ENCODE results near the gene IL25.

GRCh38 chr14:23385642-23386265 is 13.1 kb downstream of the IL25 start:
- TF ChIP-seq CTCF (conservative IDR thresholded peaks at IDR 0.05; ENCODE audit: low read depth, low read length) (no peak), USF2 (IDR thresholded peaks at IDR 0.05; ENCODE audit: low read depth, low read length) (no peak), POLR2A (IDR thresholded peaks at IDR 0.05; ENCODE audit: low read depth, low read length) (no peak), SMC3 (IDR thresholded peaks at IDR 0.05; ENCODE audit: low read depth, low read length) (no peak), MXI1 (IDR thresholded peaks at IDR 0.05; ENCODE audit: borderline replicate concordance, low read depth, low read length) (no peak), CEBPB (IDR thresholded peaks at IDR 0.05; ENCODE audit: low read depth, low read length) (no peak), RFX5 (IDR thresholded peaks at IDR 0.05; ENCODE audit: low read depth, low read length) (no peak), MAZ (IDR thresholded peaks at IDR 0.05; ENCODE audit: borderline replicate concordance, low read depth, low read length) (no peak), BHLHE40 (IDR thresholded peaks at IDR 0.05; ENCODE audit: low read depth, low read length) (no peak)
